LNCaP clone FGC (cell line): ENCODE measurements around the gene NR1D1.

Source experiments
- DNase-seq: peaks from one replicate; pipeline ENCODE4 v3.0.0-alpha.2; 2011; ENCODE audit warnings: low read depth
- H3K4me3 ChIP-seq: 2 replicates; pipeline ENCODE4 v1.5.1; 2011; ENCODE audit warnings: mild to moderate bottlenecking, low read depth, low read length, control low read depth
- CTCF ChIP-seq: IDR thresholded peaks from 2 replicates; pipeline ENCODE4 v1.5.1; 2012; ENCODE audit warnings: mild to moderate bottlenecking; ENCODE audit not compliant: control insufficient read depth, insufficient read depth; ENCODE audit errors: extremely low read depth

The NR1D1 gene

GRCh38 chr17:40130352-40131042, 30.1 kb upstream of the NR1D1 start:
- no peak for DNase-seq
- no peak for TF ChIP-seq CTCF
- no peak overlapping the region for H3K4me3 ChIP-seq

- H3K4me3 ChIP-seq, result no peak overlapping the region
- no peak for TF ChIP-seq CTCF
- no peak for DNase-seq
These were observed 29.1 kb upstream of the NR1D1 start for GRCh38 chr17:40129498-40129897.

- DNase-seq, result peak; percentile 56
- peak overlapping the region; percentile 68 for H3K4me3 ChIP-seq
- TF ChIP-seq CTCF, result no peak
These were observed 24.1 kb upstream of the NR1D1 start for GRCh38 chr17:40124279-40125141.

- H3K4me3 ChIP-seq, result peak overlapping the region; percentile 68
- DNase-seq, result no peak
- no peak for TF ChIP-seq CTCF
These were observed 23.4 kb upstream of the NR1D1 start for GRCh38 chr17:40123811-40124114.

GRCh38 chr17:40122999-40123810, 22.8 kb upstream of the NR1D1 start:
- no peak for TF ChIP-seq CTCF
- no peak for DNase-seq
- H3K4me3 ChIP-seq, result peak overlapping the region; percentile 68

- no peak for DNase-seq
- H3K4me3 ChIP-seq, result peak overlapping the region; percentile 68
- 0 out of 2 replicates have a peak, but pooled peaks have one; percentile 8 for TF ChIP-seq CTCF
These were observed 22.0 kb upstream of the NR1D1 start for GRCh38 chr17:40122136-40122998.
